Activated naive CD4-positive, alpha-beta T cell treated with Interleukin-2 at 50 U/mL for 16 hours (primary cell): ENCODE data around the gene RASD1.
"Not testable (repeated sequence)": the region's sequence is repeated elsewhere in the genome, so short reads cannot be mapped to it uniquely, and the experiment has no call there.

Experiments used
- DNase-seq: peaks from one replicate; pipeline ENCODE4 v3.0.0-alpha.2; 2020

The RASD1 gene

DNA sequence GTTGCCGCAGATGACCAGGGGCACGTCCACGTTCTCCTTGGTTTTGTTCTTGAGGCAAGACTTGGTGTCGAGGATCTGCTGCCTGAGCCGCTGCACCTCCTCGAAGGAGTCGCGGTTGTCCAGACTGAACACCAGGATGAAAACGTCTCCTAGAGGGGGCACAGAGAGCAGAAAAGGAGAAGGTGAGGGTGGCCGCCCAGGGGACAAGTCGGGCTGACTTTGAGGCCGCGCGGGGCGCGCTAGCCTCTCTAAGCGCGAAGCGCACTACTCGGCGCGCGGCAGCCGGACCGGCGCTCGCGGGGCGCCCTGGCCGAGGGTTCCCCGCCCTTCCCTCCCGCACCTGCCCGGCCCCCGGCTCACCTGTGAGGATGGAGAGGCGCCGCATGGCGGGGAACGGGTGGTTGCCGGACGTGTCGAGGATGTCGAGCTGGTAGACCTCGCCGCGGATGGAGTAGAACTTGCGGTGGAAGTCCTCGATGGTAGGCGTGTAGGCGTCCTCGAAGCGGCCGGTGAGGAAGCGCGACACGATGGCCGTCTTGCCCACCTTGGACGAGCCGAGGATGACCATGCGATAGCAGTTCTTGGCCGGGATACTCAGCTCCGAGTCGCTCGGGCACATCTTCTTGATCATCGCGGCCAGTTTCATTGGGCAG, 533 bp downstream of the RASD1 start:
- peak; percentile 28 for DNase-seq

DNA sequence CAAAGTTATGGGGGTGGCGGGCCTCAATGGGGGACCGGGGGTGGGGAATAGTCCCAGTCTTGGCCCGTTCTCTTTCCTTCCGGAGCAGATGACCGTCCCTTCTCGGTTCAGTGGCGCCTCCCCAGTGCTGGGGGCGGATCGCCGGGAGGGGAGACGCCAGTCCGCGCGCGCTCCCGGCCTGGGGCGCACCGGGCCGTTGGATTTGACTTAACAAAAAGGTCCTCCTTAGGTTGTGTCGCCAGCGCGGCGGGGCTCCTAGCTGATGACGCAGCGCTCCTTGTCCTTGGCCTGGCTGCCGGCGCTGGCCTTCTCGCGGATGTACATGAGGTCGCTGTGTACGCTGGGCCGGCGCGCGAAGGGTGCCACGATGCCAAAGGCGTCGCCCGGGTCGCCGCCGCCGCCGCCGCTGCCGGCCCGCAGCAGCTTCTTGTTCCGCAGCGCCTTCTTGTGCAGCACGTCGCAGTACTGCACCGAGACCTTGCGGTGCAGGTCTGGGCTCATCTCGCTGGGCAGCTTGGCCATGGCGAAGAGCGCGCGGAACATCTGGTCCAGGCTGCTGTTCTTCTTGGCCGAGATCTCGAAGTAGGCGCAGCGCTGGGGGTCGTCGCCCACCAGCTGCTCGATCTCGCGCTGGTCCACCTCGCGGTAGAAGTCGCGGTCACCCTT, 1.2 kb downstream of the RASD1 start:
- DNase-seq, result peak; percentile 19

- no peak for DNase-seq
Observed at GRCh38 chr17:17494499-17494869, 1.7 kb downstream of the RASD1 start.

GRCh38 chr17:17493986-17494466, 2.2 kb downstream of the RASD1 start:
- DNase-seq, result no peak

DNA sequence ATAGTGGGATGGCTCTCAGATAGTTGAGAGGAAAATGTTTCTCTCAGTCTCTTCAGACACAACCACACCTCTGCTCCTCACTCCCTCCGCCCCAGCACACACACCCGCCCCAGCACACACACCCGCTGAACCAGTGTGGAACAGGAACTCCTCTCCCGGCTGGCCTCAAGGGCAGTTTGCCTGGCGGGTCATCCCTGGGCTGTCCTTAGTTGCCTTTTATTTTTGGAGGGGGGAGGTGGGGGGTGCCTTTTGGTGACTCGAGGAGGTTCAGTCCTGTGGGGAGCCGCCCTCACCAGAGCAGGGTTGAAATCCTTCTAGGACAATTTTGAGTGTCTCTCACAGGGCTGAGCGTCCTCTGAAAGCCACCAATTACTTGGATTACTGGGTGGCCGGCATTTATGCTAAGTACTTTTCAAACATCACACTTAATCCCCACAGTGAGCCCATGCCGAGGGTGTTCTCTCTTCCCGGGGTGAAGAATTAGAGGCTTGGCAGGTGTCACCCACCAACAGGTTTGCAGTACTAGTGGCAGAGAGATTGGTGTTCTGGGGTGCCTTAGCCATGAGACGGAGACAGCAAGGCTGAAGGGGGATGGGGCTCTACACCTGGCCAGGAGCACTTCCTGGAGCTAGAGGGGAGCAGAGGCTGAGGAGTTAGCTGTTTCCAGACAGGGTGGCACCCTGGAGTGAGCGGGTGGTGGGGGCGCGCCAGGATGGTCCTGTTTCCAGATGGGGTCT, 2.8 kb downstream of the RASD1 start:
- DNase-seq, result no peak

GRCh38 chr17:17492571-17492970, 3.6 kb downstream of the RASD1 start:
- DNase-seq, result no peak

- DNase-seq, result no peak
Observed at GRCh38 chr17:17492085-17492484, 4.1 kb downstream of the RASD1 start.

- no peak for DNase-seq
Observed at GRCh38 chr17:17491546-17491988, 4.6 kb downstream of the RASD1 start.

- no peak for DNase-seq
Observed at GRCh38 chr17:17491031-17491471, 5.1 kb downstream of the RASD1 start.

- no peak for DNase-seq
Observed at GRCh38 chr17:17487998-17488397, 8.2 kb downstream of the RASD1 start.

GRCh38 chr17:17486416-17486815, 9.8 kb downstream of the RASD1 start:
- DNase-seq, result not testable (repeated sequence)

DNA sequence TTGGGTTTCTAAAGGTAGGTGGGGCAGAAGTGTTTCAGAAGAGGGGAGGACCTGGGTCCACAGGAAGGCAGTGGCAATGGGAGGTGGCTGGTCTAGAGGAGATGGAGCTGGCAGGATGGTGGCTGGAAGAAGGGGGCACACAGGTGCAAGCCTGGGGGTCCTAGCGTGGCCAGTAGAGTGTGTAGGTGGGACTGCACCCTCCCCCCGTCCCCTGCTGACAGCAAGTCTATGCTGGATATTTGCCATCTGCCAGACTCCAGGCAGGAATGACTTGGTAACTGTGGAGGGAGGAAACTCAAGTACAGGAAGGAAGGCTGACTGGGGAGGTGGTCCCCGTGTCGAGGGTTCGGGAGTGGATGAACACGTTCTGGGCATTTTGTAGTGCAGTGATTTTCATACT, 10.8 kb downstream of the RASD1 start:
- no peak for DNase-seq

- peak; percentile 39 for DNase-seq
Observed at GRCh38 chr17:17484451-17484899, 11.7 kb downstream of the RASD1 start.

DNA sequence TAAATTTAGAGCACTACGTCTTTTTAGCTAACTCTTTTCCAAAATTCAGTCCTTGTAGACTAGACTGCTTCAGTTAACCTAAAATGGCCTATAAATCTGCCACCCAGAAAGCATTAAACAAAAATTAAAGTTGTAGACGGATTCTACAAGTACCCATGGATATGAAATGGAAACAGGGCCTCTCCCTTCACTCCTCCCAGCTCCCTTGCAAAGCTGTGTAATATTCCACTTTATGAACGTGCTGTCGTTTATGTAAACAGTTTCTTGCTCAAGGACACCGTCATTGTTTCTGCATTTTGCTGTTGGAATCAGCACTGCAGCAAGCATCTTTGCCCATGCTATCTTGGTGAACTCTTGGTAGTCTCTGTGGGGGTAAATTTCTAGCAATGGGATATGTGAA, 14.3 kb downstream of the RASD1 start:
- DNase-seq, result no peak

GRCh38 chr17:17480593-17481148, 15.5 kb downstream of the RASD1 start:
- DNase-seq, result no peak

DNA sequence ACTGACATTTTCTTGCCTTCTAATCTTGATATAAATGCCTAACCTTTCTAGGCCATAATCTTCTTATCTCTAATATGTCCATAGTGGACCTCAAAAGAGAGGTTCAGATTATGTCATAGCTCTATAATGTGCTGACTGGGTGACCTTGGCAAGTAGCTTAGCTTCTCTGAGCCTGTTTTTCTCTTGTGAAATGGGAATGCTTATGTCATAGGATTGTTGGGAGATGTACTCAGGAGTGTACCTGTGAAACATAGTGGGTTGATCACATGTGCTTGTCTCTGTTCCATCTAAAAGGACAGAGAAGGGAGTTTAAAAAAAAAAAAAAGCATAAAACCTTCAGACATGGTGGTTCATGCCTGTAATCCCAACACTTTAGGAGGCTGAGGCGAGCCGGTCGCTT, 17.0 kb downstream of the RASD1 start:
- no peak for DNase-seq

GRCh38 chr17:17476865-17477467, 19.2 kb downstream of the RASD1 start, which contains the start of gene MED9:
MED9 (plus strand) TSS chr17:17477000; CDS start chr17:17477042, 42 bp downstream.
- peak; percentile 94 for DNase-seq

GRCh38 chr17:17474341-17474740, 21.9 kb downstream of the RASD1 start:
- DNase-seq, result no peak

- DNase-seq, result no peak
Observed at GRCh38 chr17:17472333-17472920, 23.8 kb downstream of the RASD1 start.

- no peak for DNase-seq
Observed at GRCh38 chr17:17469996-17470395, 26.2 kb downstream of the RASD1 start.

DNA sequence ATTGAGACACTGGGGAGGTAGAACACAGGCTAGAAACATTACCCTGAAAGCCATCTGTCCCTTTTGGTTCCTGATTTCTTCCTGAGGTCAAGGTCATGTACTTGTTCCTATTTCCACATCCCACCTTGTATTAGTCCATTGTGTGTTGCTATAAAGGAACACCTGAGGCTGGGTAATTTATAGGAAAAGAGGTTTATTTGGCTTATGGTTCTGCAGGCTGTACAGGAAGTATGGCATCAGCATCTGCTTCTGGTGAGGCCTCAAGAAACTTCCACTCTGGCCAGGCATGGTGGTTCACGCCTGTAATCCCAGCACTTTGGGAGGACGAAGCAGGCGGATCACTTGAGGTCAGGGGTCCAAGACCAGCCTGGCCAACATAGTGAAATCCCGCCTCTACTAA, 26.8 kb downstream of the RASD1 start:
- DNase-seq, result no peak

- no peak for DNase-seq
Observed at GRCh38 chr17:17468217-17469010, 27.8 kb downstream of the RASD1 start.
